Colonic mucosa (tissue), 4 donors: Measurements from ENCODE around the gene SPIN1. TPM values are rescaled to one million over a fixed set of nuclear protein-coding genes. Genes with fewer than 3 reads are reported as not detected.

Experiments
- DNase-seq: peaks from one replicate; pipeline ENCODE4 v3.0.0-alpha.2; 2020
- H3K27ac ChIP-seq: fragments of 200-600 bp; one replicate; pipeline ENCODE4 v1.8.0; 2021
- H3K27me3 ChIP-seq: fragments of 200-600 bp; one replicate; pipeline ENCODE4 v1.8.0; 2021
- H3K36me3 ChIP-seq: fragments of 200-600 bp; one replicate; pipeline ENCODE4 v1.8.0; 2021
- H3K4me1 ChIP-seq: fragments of 200-600 bp; one replicate; pipeline ENCODE4 v1.8.0; 2021; ENCODE audit warnings: mild to moderate bottlenecking
- H3K4me3 ChIP-seq: fragments of 200-600 bp; one replicate; pipeline ENCODE4 v1.8.0; 2021
- H3K9ac ChIP-seq, 2 donors: one replicate each; pipeline ENCODE4 v1.7.0; 2013; ENCODE audit warnings: control low read depth in 2 of 2, low read depth in 2 of 2, low read length in 2 of 2
- H3K9me3 ChIP-seq: fragments of 200-600 bp; one replicate; pipeline ENCODE4 v1.8.0; 2021
- intact Hi-C: fragments of 100-400 bp; cut with DNase I; formaldehyde crosslinking; loops from one replicate; pipeline ENCODE4 v1.14.1; 2022
- total RNA-seq, 2 donors: library from RNA; stranded (reverse); fragmentation: NEBNext Ultra II Directional in 1 of 2; extraction: Animal tissue kit (Norgen Biotek cat#: 25700) in 1 of 2; gene quantifications; one replicate each; pipeline ENCODE4 v1.2.1, GENCODE V29; 2021
- TF ChIP-seq, protein P1 (sequence below): fragments of 200-600 bp; IDR thresholded peaks from one replicate; pipeline ENCODE4 v1.8.0; 2022; ENCODE audit warnings: antibody characterized with exemption, mild to moderate bottlenecking
- donor health status: healthy.
- donor health status: DM: no; HTN: no; CAD: no.
- donor health status: DM: no; HTN: no; CAD: no.

The SPIN1 gene
- total RNA-seq, 2 donors from 2014 or later: 51.4 to 68.0 TPM

DNA sequence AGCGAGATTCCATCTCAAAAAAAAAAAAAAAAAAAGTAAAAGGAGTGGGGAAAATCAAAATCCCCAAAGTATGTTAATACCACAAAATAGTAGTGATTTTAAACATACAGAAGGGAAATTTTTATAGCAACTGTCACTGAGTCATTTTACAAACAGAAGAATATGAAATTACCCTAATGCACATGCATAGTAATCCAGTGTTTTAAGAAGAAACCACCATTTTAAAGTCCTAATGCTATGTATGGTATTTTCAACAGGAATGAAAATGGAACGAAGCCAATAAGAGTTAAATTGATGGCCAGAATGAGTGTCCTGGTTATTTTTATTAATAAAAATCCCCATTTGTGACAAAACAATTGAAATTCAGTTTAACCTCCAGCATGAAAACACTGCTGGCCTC is 120.1 kb downstream of the SPIN1 start:
- Histone ChIP-seq H3K4me3 (no peak overlapping the region), H3K27ac (no peak overlapping the region), H3K4me1 (no peaks in the 10 kb centered on the region), H3K36me3 (no peaks in the 10 kb centered on the region), H3K27me3 (no peaks in the 10 kb centered on the region), H3K9me3 (no peaks in the 10 kb centered on the region), H3K9ac (no peak overlapping the region)
- no peak for DNase-seq
- intact Hi-C loops: no loop called here
- TF ChIP-seq, protein P1, sequence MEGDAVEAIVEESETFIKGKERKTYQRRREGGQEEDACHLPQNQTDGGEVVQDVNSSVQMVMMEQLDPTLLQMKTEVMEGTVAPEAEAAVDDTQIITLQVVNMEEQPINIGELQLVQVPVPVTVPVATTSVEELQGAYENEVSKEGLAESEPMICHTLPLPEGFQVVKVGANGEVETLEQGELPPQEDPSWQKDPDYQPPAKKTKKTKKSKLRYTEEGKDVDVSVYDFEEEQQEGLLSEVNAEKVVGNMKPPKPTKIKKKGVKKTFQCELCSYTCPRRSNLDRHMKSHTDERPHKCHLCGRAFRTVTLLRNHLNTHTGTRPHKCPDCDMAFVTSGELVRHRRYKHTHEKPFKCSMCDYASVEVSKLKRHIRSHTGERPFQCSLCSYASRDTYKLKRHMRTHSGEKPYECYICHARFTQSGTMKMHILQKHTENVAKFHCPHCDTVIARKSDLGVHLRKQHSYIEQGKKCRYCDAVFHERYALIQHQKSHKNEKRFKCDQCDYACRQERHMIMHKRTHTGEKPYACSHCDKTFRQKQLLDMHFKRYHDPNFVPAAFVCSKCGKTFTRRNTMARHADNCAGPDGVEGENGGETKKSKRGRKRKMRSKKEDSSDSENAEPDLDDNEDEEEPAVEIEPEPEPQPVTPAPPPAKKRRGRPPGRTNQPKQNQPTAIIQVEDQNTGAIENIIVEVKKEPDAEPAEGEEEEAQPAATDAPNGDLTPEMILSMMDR: no peak

DNA sequence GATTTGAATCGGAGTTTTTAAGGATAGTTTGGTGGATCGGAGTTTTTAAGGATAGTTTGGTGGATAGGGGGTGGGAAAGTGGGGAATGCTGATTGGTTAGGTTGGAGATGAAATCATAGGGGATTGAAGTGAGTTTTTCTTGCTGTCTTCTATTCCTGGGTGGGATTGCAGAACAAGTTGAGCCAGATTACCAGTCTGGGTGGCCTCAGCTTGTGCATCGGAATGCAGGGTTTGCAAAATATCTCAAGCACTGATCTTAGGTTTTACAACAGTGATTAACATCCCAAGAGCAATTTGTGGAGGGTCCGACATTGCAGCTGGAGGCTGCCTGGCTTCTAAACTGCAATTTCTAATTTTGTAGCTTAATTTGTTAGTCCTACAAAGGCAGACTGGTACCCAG is 123.7 kb downstream of the SPIN1 start:
- intact Hi-C loops: no loop called here

DNA sequence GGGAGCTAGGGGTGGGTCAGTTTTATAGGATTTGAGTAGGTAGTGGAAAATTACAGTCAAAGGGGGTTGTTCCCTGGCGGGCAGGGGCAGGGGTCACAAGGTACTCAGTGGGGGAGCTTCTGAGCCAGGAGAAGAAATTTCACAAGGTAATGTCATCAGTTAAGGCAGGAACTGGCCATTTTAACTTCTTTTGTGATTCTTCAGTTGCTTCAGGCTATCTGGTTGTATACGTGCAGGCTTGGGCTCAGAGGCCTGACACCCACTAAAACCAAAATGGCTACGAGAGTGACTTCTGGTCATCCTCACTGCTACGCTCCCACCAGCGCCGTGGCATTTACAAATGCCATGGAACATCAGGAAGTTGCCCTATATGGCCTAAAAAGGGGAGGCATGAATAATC is 126.0 kb downstream of the SPIN1 start:
- intact Hi-C loops: no loop called here
- H3K4me3 ChIP-seq: no peak overlapping the region

More for the DNA sequence above, 123.7 kb downstream of the SPIN1 start:
- DNase-seq: no peak
- Histone ChIP-seq H3K9me3 (no peaks in the 10 kb centered on the region), H3K36me3 (no peaks in the 10 kb centered on the region), H3K27ac (no peak overlapping the region), H3K9ac (no peak overlapping the region), H3K4me3 (no peak overlapping the region), H3K4me1 (no peaks in the 10 kb centered on the region), H3K27me3 (no peaks in the 10 kb centered on the region)
- TF ChIP-seq, protein P1: no peak

DNA sequence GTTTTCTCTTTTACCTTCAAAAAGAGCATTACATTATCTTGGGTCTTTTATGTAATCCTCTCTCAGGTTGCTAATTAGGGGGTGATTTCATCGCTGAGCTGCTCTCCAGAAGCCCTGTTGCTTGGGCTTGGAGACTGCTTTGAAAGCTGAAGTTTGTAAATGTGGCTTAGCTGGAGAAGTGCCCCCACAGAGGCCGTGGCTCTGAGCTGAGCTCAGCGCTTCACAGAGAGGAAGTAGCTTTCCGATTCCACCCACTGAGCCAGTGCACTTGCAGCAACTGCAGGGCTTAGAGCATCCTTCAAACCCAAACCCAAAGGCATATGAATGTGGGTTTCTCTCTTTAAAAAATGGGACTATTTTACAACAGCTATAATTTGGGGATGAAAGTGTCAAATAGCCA is 133.1 kb downstream of the SPIN1 start:
- Histone ChIP-seq H3K27me3 (no peaks in the 10 kb centered on the region), H3K9ac (no peak overlapping the region), H3K4me3 (no peak overlapping the region), H3K27ac (no peak overlapping the region), H3K36me3 (no peaks in the 10 kb centered on the region), H3K9me3 (no peaks in the 10 kb centered on the region), H3K4me1 (no peaks in the 10 kb centered on the region)
- intact Hi-C loops: no loop called here
- TF ChIP-seq, protein P1: no peak
- no peak for DNase-seq

More for the DNA sequence above, 126.0 kb downstream of the SPIN1 start:
- H3K27ac ChIP-seq: no peak overlapping the region
- no peaks in the 10 kb centered on the region for H3K9me3 ChIP-seq
- TF ChIP-seq, protein P1: no peak
- no peaks in the 10 kb centered on the region for H3K36me3 ChIP-seq
- DNase-seq: no peak
- no peak overlapping the region for H3K9ac ChIP-seq
- H3K27me3 ChIP-seq: no peaks in the 10 kb centered on the region
- no peaks in the 10 kb centered on the region for H3K4me1 ChIP-seq

DNA sequence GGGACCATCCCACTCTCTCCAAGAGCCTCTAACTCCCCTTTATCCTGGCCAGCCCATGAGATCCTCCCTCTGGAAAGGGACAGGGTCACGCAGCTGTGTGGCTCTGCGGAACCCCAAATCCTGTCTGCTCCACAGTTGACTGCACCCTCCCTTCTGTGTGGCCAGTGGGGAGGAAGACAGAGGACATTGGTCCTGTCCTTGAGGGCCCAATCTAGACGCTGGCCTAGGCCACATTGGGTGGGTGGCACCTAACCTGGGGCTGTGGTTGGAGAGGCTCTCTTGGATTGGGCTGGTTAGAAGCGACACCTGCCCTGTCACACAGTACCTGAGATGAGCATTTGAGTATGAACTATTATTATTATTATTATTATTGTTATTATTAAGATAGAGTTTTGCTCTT is 134.1 kb downstream of the SPIN1 start:
- intact Hi-C loops: no loop called here
- H3K36me3 ChIP-seq: no peaks in the 10 kb centered on the region
- no peaks in the 10 kb centered on the region for H3K9me3 ChIP-seq
- no peak overlapping the region for H3K9ac ChIP-seq
- no peaks in the 10 kb centered on the region for H3K27me3 ChIP-seq
- DNase-seq: no peak
- no peak overlapping the region for H3K27ac ChIP-seq
- H3K4me1 ChIP-seq: no peaks in the 10 kb centered on the region
- TF ChIP-seq, protein P1: no peak
- no peak overlapping the region for H3K4me3 ChIP-seq

DNA sequence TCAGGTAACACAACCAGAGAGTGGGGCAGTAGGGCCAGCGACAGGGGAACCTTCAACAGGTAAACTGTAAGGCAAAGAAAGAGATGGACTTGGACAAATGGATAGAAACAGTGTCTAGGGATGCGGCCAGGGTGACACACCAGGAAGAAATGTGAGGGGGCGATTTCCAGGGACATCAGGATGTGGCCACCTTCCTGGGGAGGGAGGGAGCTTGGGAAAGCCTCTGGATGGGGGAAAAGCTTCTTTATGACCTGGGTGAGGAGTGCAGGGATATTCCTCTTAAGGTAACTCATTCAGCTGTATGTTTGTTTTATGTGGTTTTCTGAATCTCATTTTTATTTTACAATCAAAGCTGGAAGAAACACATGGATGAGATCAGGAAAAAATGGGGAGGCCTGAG is 134.8 kb downstream of the SPIN1 start:
- H3K9ac ChIP-seq: no peak overlapping the region
- intact Hi-C loops: no loop called here
- DNase-seq: no peak

More for the DNA sequence above, 134.8 kb downstream of the SPIN1 start:
- Histone ChIP-seq H3K4me1 (no peaks in the 10 kb centered on the region), H3K9me3 (no peaks in the 10 kb centered on the region), H3K27ac (no peak overlapping the region), H3K4me3 (no peak overlapping the region), H3K36me3 (no peaks in the 10 kb centered on the region), H3K27me3 (no peaks in the 10 kb centered on the region)
- TF ChIP-seq, protein P1: no peak
